22Rv1 (cell line): Measurements from ENCODE around the gene KRT7.

Experiments used
- H3K27ac ChIP-seq: fragments of 450-650 bp; 2 replicates; pipeline ENCODE4 v1.5.1; 2017
- CTCF ChIP-seq: fragments of 450-650 bp; IDR thresholded peaks from 2 replicates; pipeline ENCODE4 v1.5.1; 2017; ENCODE audit warnings: mild to moderate bottlenecking
- ZFX ChIP-seq: fragments of 450-650 bp; IDR thresholded peaks from 2 replicates; pipeline ENCODE4 v1.6.1; 2017; ENCODE audit warnings: antibody characterized with exemption, borderline replicate concordance

KRT7 gene

GRCh38 chr12:52227606-52228166, 5.4 kb upstream of the KRT7 start:
- TF ChIP-seq CTCF: no peak
- TF ChIP-seq ZFX: no peak
- H3K27ac ChIP-seq: no peak overlapping the region

- H3K27ac ChIP-seq: peak overlapping the region; percentile 12; the same call in 1 of the 2 replicates
- TF ChIP-seq ZFX: no peak
- TF ChIP-seq CTCF: no peak
Observed at GRCh38 chr12:52228366-52228765, 4.7 kb upstream of the KRT7 start.

- TF ChIP-seq CTCF: no peak
- no peak for TF ChIP-seq ZFX
- H3K27ac ChIP-seq: 0 out of 2 replicates have a peak overlapping the region, but pooled peaks have one; percentile 12
Observed at GRCh38 chr12:52228931-52229330, 4.1 kb upstream of the KRT7 start.

- TF ChIP-seq CTCF: no peak
- TF ChIP-seq ZFX: no peak
- no peak overlapping the region for H3K27ac ChIP-seq
Observed at GRCh38 chr12:52229836-52230343, 3.2 kb upstream of the KRT7 start.

- TF ChIP-seq CTCF (no peak), ZFX (no peak)
- H3K27ac ChIP-seq: no peak overlapping the region
Observed at GRCh38 chr12:52230364-52231281, 2.4 kb upstream of the KRT7 start.

- TF ChIP-seq ZFX (no peak), CTCF (no peak)
- H3K27ac ChIP-seq: no peak overlapping the region
Observed at GRCh38 chr12:52231305-52232202, 1.5 kb upstream of the KRT7 start.
